HepG2 (cell line): ENCODE data around the gene CNTN5. TPM values are rescaled to one million over a fixed set of nuclear protein-coding genes. Genes with fewer than 3 reads are reported as not detected.

Experiments
- CC2D1A ChIP-seq: sonication (generic); formaldehyde crosslinking; IDR thresholded peaks from 2 replicates; pipeline ENCODE4 v1.8.1; 2023; ENCODE audit warnings: mild to moderate bottlenecking, missing genetic modification reagents
- HHEX ChIP-seq: IDR thresholded peaks from 2 replicates; pipeline ENCODE4 v1.6.1; 2016; ENCODE audit warnings: control low read depth
- KDM3A ChIP-seq: IDR thresholded peaks from 2 replicates; pipeline ENCODE4 v1.6.1; 2018; ENCODE audit warnings: low read depth, missing compliant biosample characterization
- KIAA2018 ChIP-seq: sonication (generic); formaldehyde crosslinking; IDR thresholded peaks from 2 replicates; pipeline ENCODE4 v1.5.0; 2020; ENCODE audit warnings: mild to moderate bottlenecking, missing genetic modification reagents, borderline replicate concordance
- SATB2 ChIP-seq: sonication (generic); formaldehyde crosslinking; IDR thresholded peaks from 2 replicates; pipeline ENCODE4 v1.5.0; 2020; ENCODE audit warnings: missing genetic modification reagents
- ZNF274 ChIP-seq: sonication (generic); formaldehyde crosslinking; IDR thresholded peaks from 2 replicates; pipeline ENCODE4 v1.5.1; 2020; ENCODE audit warnings: mild to moderate bottlenecking, missing genetic modification reagents
- polyA plus RNA-seq, 8 experiments: library from polyadenylated mRNA; depleted of rRNA in 3 of 8; stranded (reverse) in 7 of 8; unstranded in 1 of 8; fragments of >200 nt; fragmentation: Illumina TruSeq in 4 of 8; extraction: Trizol in 4 of 8; gene quantifications; 2 replicates each; pipeline versions ENCODE4 v1.2.1 to v1.2.3, GENCODE V29; 2011 to 2016; ENCODE audit warnings: low read depth in 4 of 8, missing spikeins in 1 of 8, mixed read lengths in 1 of 8; ENCODE audit not compliant: insufficient read depth in 1 of 8
- total RNA-seq, 5 experiments: library from RNA; depleted of rRNA; stranded (reverse); fragments of >200 nt; fragmentation: Illumina TruSeq; extraction: Trizol; gene quantifications; 2 replicates each; pipeline ENCODE4 v1.2.3, GENCODE V29; 2016; ENCODE audit warnings: low read depth in 1 of 5

Gene CNTN5
- total and polyA plus RNA-seq, 2 of the 13 experiments (the other 11 are each of a cell fraction or from before 2014, with no cell fraction given): not detected

GRCh38 chr11:98979205-98979604 is 41.5 kb upstream of the CNTN5 start (continued):
- TF ChIP-seq KIAA2018 (CRISPR knock-in tag) (no peak), HHEX (CRISPR knock-in tag) (no peak), CC2D1A (CRISPR knock-in tag) (no peak), KDM3A (no peak), ZNF274 (CRISPR knock-in tag) (no peak), SATB2 (CRISPR knock-in tag) (no peak)
